K562 (cell line): ENCODE results near the gene ADCYAP1R1. TPM values are rescaled to one million over a fixed set of nuclear protein-coding genes. Genes with fewer than 3 reads are reported as not detected.

Experiments
- ATAC-seq: fragments of 200-7000 bp; cut with Tn5 transposase; 3 replicates; pipeline ENCODE4 v1.9.1; 2020; ENCODE audit warnings: moderate library complexity
- BruUV-seq: library from RNA; stranded (reverse); fragments of 400-500 nt; replicated peaks from 2 replicates; lab custom pipeline; 2021; lab: Mats Ljungman, UMichigan
- CTCF ChIA-PET: fragments of 300-600 bp; formaldehyde crosslinking; extraction: SDS; loops from one replicate; lab custom pipeline; 2021; ENCODE audit warnings: low intra/inter-chr PET ratio; lab: Yijun Ruan, JAX
- POLR2A ChIA-PET: fragments of 300-600, 350-650 bp; sonication (Branson Sonifier 250); formaldehyde crosslinking; extraction: SDS; loops from one replicate; lab custom pipeline; 2021; ENCODE audit warnings: antibody characterized with exemption, inconsistent platforms; lab: Yijun Ruan, JAX
- DNase-seq, 4 experiments: peaks; one replicate each; pipeline versions ENCODE4 v3.0.0 to v3.0.0-alpha.2; 2011 to 2018; ENCODE audit warnings: low spot score in 3 of 4, mixed read lengths in 3 of 4; ENCODE audit errors: extremely low read depth in 1 of 4
- FAIRE-seq: peaks from 2 replicates; lab custom pipeline; 2011; peaks lifted over from hg19 to GRCh38; lab: Jason Lieb, UNC
- H2AFZ ChIP-seq: 2 replicates; pipeline ENCODE4 v1.6.0; 2011; ENCODE audit warnings: low read depth, low read length, control low read depth, inconsistent platforms
- H3K27ac ChIP-seq: fragments of 200-600 bp; 3 replicates; pipeline ENCODE4 v1.8.0; 2011; ENCODE audit warnings: low read depth, mild to moderate bottlenecking, control low read depth, inconsistent platforms, low read length, moderate library complexity, mixed read lengths; ENCODE audit errors: extremely low read depth
- H3K27me3 ChIP-seq, 2 experiments: fragments of 300-600 bp in 1 of 2; 2 replicates in 1 of 2; 3 replicates in 1 of 2; pipeline versions ENCODE4 v1.6.0 to v1.8.0; 2011; ENCODE audit warnings: inconsistent platforms in 2 of 2, low read length in 2 of 2, mild to moderate bottlenecking in 1 of 2, mixed read lengths in 1 of 2, moderate library complexity in 1 of 2; ENCODE audit not compliant: control insufficient read depth in 2 of 2, insufficient read depth in 2 of 2
- H3K36me3 ChIP-seq: fragments of 300-600 bp; 3 replicates; pipeline ENCODE4 v1.8.0; 2011; ENCODE audit warnings: mild to moderate bottlenecking, low read length, inconsistent platforms; ENCODE audit not compliant: control insufficient read depth, insufficient read depth
- H3K4me1 ChIP-seq, 2 experiments: fragments of 200-600 bp in 1 of 2; replicated peaks in 1 of 2; 2 replicates in 1 of 2; 3 replicates in 1 of 2; pipeline versions ENCODE4 v1.5.1 to v1.8.0; 2011; ENCODE audit warnings: inconsistent platforms in 2 of 2, low read length in 2 of 2, mild to moderate bottlenecking in 1 of 2, mixed read lengths in 1 of 2, moderate library complexity in 1 of 2; ENCODE audit not compliant: control insufficient read depth in 2 of 2, insufficient read depth in 2 of 2
- H3K4me2 ChIP-seq: 2 replicates; pipeline ENCODE4 v1.6.1; 2011; ENCODE audit warnings: low read length, control low read depth, inconsistent platforms, mixed read lengths; ENCODE audit not compliant: insufficient read depth
- H3K4me3 ChIP-seq: fragments of 200-600 bp; sonication (generic), shearing (Covaris generic); 2 replicates; pipeline ENCODE4 v1.5.1; 2016; ENCODE audit warnings: control low read depth, inconsistent platforms
- H3K79me2 ChIP-seq: fragments of 200-600 bp; 3 replicates; pipeline ENCODE4 v1.8.0; 2011; ENCODE audit warnings: low read length, inconsistent platforms; ENCODE audit not compliant: control insufficient read depth, insufficient read depth
- H3K9ac ChIP-seq, 2 experiments: 2 replicates each; pipeline versions ENCODE4 v1.6.0 to v1.6.1; 2011; ENCODE audit warnings: low read depth in 2 of 2, low read length in 2 of 2, control low read depth in 1 of 2, inconsistent platforms in 1 of 2, mild to moderate bottlenecking in 1 of 2, mixed read lengths in 1 of 2; ENCODE audit not compliant: insufficient read depth in 1 of 2
- H3K9me1 ChIP-seq: one replicate; pipeline ENCODE4 v1.6.0; 2011; ENCODE audit warnings: inconsistent platforms, mild to moderate bottlenecking, low read length, moderate library complexity; ENCODE audit not compliant: control insufficient read depth, insufficient read depth
- H3K9me3 ChIP-seq: replicated peaks from 2 replicates; pipeline ENCODE4 v1.5.1; 2011; ENCODE audit warnings: low read depth, low read length, inconsistent platforms; ENCODE audit not compliant: control insufficient read depth, insufficient read depth
- H4K20me1 ChIP-seq: replicated peaks from 2 replicates; pipeline ENCODE4 v1.6.1; 2011; ENCODE audit warnings: low read length, inconsistent platforms, mixed read lengths; ENCODE audit not compliant: control insufficient read depth, insufficient read depth
- CBX1 ChIP-seq: sonication (generic); IDR thresholded peaks from 2 replicates; pipeline ENCODE4 v1.6.1; 2016; ENCODE audit warnings: antibody characterized with exemption, low read depth, mild to moderate bottlenecking
- E4F1 ChIP-seq: fragments of 250-450 bp; sonication (Bioruptor Pico); IDR thresholded peaks from 2 replicates; pipeline ENCODE4 v1.5.0; 2021; ENCODE audit warnings: mild to moderate bottlenecking, borderline replicate concordance
- ELF1 ChIP-seq: fragments of 200-800 bp; sonication (Bioruptor generic); IDR thresholded peaks from 2 replicates; pipeline ENCODE4 v1.6.1; 2016; ENCODE audit warnings: missing genetic modification characterization, missing compliant biosample characterization
- NBN ChIP-seq: fragments of 450-650 bp; IDR thresholded peaks from 2 replicates; pipeline ENCODE4 v1.6.1; 2016; ENCODE audit warnings: low read depth, mild to moderate bottlenecking
- RBM39 ChIP-seq: fragments of 200-400 bp; formaldehyde crosslinking; optimal IDR thresholded peaks from 2 replicates; pipeline ENCODE3; 2018; ENCODE audit warnings: low read depth, low read length
- TAF7 ChIP-seq: fragments of 450-650 bp; IDR thresholded peaks from 2 replicates; pipeline ENCODE4 v1.6.1; 2016; ENCODE audit warnings: missing genetic modification characterization, missing compliant biosample characterization
- ZC3H8 ChIP-seq: fragments of 450-650 bp; IDR thresholded peaks from 2 replicates; pipeline ENCODE4 v1.6.1; 2017
- ZNF668 ChIP-seq: fragments of 250-450 bp; sonication (Bioruptor Pico); IDR thresholded peaks from 2 replicates; pipeline ENCODE4 v1.8.0; 2022; ENCODE audit warnings: mild to moderate bottlenecking, inconsistent platforms
- WGBS: fragments of 100-300 bp; shearing (Covaris generic); methylation state at CpG from one replicate; pipeline ENCODE4 v1.1.6; 2016; ENCODE audit warnings: low coverage, mixed read lengths; ENCODE audit not compliant: insufficient coverage; ENCODE audit errors: missing lambda C conversion rate; 5-methylcytosine and 5-hydroxymethylcytosine counted together
- in situ Hi-C: fragments of 300-500 bp; cut with MboI; formaldehyde crosslinking; loops from 4 replicates; pipeline ENCODE4 v1.15.0; 2018; ENCODE audit warnings: inconsistent platforms, mixed read lengths
- intact Hi-C: fragments of 100-400 bp; cut with micrococcal nuclease; formaldehyde crosslinking; loops from 2 replicates; pipeline ENCODE4 v1.14.2; 2022
- polyA plus RNA-seq, 8 experiments: library from polyadenylated mRNA; depleted of rRNA in 4 of 8; stranded (reverse) in 5 of 8; unstranded in 3 of 8; fragments of >200 nt; fragmentation: Nextera tagmentation in 2 of 8; fragmentation: Illumina TruSeq in 1 of 8; extraction: Ambion mirVana in 2 of 8; extraction: Trizol in 1 of 8; gene quantifications; 2 replicates each; pipeline versions ENCODE4 v1.2.1 to v1.2.3, GENCODE V29; 2011 to 2014; ENCODE audit warnings: inconsistent platforms in 1 of 8, missing spikeins in 1 of 8
- total RNA-seq, 7 experiments: library from RNA; depleted of rRNA in 6 of 7; stranded (reverse); fragments of >200 nt in 6 of 7; fragmentation: Illumina TruSeq in 2 of 7; extraction: Trizol in 2 of 7; gene quantifications; 2 replicates each; pipeline versions ENCODE4 v1.2.1 to v1.2.3, GENCODE V29; 2011 to 2021; ENCODE audit warnings: low replicate concordance in 1 of 7

ADCYAP1R1 gene
- total and polyA plus RNA-seq, 9 of the 15 experiments (the other 6 are each of a cell fraction or from before 2014, with no cell fraction given) = 0.03 to 0.07 TPM; not detected in 7

GRCh38 chr7:31023877-31024276, 28.2 kb upstream of the ADCYAP1R1 start:
- no peaks in the 10 kb centered on the region for H3K9me3 ChIP-seq
- no peak overlapping the region for H3K27ac ChIP-seq
- intact Hi-C loops = no loop called here
- CTCF ChIA-PET = no interaction called here
- H3K4me3 ChIP-seq = no peak overlapping the region
- H3K9ac ChIP-seq = no peak overlapping the region
- FAIRE-seq (no peak), DNase-seq (no peak), ATAC-seq (no peak)
- no TSS peak for BruUV-seq
- no peaks in the 10 kb centered on the region; a peak in 2 of 5 replicates for H3K4me1 ChIP-seq
- no peaks in the 10 kb centered on the region for H3K36me3 ChIP-seq
- POLR2A ChIA-PET = no interaction called here
- no peaks in the 10 kb centered on the region for H3K9me1 ChIP-seq
- TF ChIP-seq CBX1 (no peak), ELF1 (tag) (no peak), ZNF668 (no peak), TAF7 (tag) (no peak), NBN (no peak), E4F1 (CRISPR knock-in tag) (no peak), ZC3H8 (no peak), RBM39 (no peak)
- no peaks in the 10 kb centered on the region for H3K79me2 ChIP-seq
- H3K27me3 ChIP-seq = peaks cover 17 to 36% of the 10 kb centered on the region in 2 experiments; a peak in 4 of 5 replicates
- H4K20me1 ChIP-seq = 0 out of 2 replicates have a peak, but pooled peaks cover 4% of the 10 kb centered on the region
- no peak overlapping the region for H3K4me2 ChIP-seq
- in situ Hi-C loops = no loop called here
- H2AFZ ChIP-seq = no peak overlapping the region
- WGBS = 0% methylated on average over 5 of the region's 5 CpGs
